Activated CD4-positive, alpha-beta memory T cell treated with anti-CD3 and anti-CD28 coated beads for 36 hours (primary cell): Measurements from ENCODE around the gene KIF17. TPM values are rescaled to one million over a fixed set of nuclear protein-coding genes. Genes with fewer than 3 reads are reported as not detected.
"Not testable (repeated sequence)": the region's sequence is repeated elsewhere in the genome, so short reads cannot be mapped to it uniquely, and the experiment has no call there.

Experiments
- CTCF ChIA-PET: fragments of 350-600 bp; sonication (Branson Sonifier 250); formaldehyde crosslinking; loops from one replicate; lab custom pipeline; 2021; ENCODE audit warnings: antibody characterized with exemption, inconsistent platforms; lab: Charles Lee
- POLR2A ChIA-PET: fragments of 350-600 bp; sonication (Branson Sonifier 250); formaldehyde crosslinking; loops from one replicate; lab custom pipeline; 2021; ENCODE audit warnings: antibody characterized with exemption; lab: Charles Lee
- DNase-seq: peaks from one replicate; pipeline ENCODE4 v3.0.0-alpha.2; 2020
- H3K27ac Mint-ChIP-seq: one replicate; pipeline ENCODE4 v1.8.0; 2021; ENCODE audit warnings: mixed read lengths
- H3K27me3 Mint-ChIP-seq: one replicate; pipeline ENCODE4 v1.8.0; 2021; ENCODE audit warnings: mixed read lengths
- H3K36me3 Mint-ChIP-seq: one replicate; pipeline ENCODE4 v1.8.0; 2021; ENCODE audit warnings: mixed read lengths
- H3K4me1 Mint-ChIP-seq: one replicate; pipeline ENCODE4 v1.8.0; 2021; ENCODE audit warnings: low read depth, mixed read lengths
- H3K4me3 Mint-ChIP-seq: one replicate; pipeline ENCODE4 v1.8.0; 2021; ENCODE audit warnings: mild to moderate bottlenecking, mixed read lengths
- H3K9me3 Mint-ChIP-seq: one replicate; pipeline ENCODE4 v1.8.0; 2021; ENCODE audit warnings: mixed read lengths
- intact Hi-C: fragments of 100-400 bp; cut with micrococcal nuclease; formaldehyde crosslinking; loops from one replicate; pipeline ENCODE4 v1.15.1; 2023
- total RNA-seq, 2 experiments: library from RNA; stranded (reverse); gene quantifications; one replicate each; pipeline ENCODE4 v1.2.3, GENCODE V29; 2021

Gene KIF17
- total RNA-seq, 2 experiments from 2014 or later, result not detected

GRCh38 chr1:20681999-20682398, 35.8 kb downstream of the KIF17 start:
- DNase-seq, result no peak
- intact Hi-C loops, result no loop called here
- Mint-ChIP-seq H3K27me3 (peaks cover 12% of the 10 kb centered on the region), H3K9me3 (peaks cover 10% of the 10 kb centered on the region), H3K4me1 (peaks cover 8% of the 10 kb centered on the region), H3K27ac (no peak overlapping the region), H3K4me3 (no peak overlapping the region), H3K36me3 (peaks cover 3% of the 10 kb centered on the region)
- ChIA-PET CTCF (no interaction called here), POLR2A (no interaction called here)

- no peak overlapping the region for H3K4me3 Mint-ChIP-seq
- ChIA-PET CTCF (interaction anchor here (1.0 to 1.1 kb wide), 2 partner anchors 17 to 515 kb away, joined by 3 to 4 read pairs; no protein-coding TSS in a partner anchor), POLR2A (no interaction called here)
- peaks cover 15% of the 10 kb centered on the region for H3K27me3 Mint-ChIP-seq
- H3K4me1 Mint-ChIP-seq, result peaks cover 8% of the 10 kb centered on the region
- DNase-seq, result no peak
- H3K9me3 Mint-ChIP-seq, result peaks cover 10% of the 10 kb centered on the region
- no peak overlapping the region for H3K27ac Mint-ChIP-seq
- intact Hi-C loops, result no loop called here
- H3K36me3 Mint-ChIP-seq, result peaks cover 3% of the 10 kb centered on the region
Observed at GRCh38 chr1:20680269-20680668, 37.5 kb downstream of the KIF17 start.

DNA sequence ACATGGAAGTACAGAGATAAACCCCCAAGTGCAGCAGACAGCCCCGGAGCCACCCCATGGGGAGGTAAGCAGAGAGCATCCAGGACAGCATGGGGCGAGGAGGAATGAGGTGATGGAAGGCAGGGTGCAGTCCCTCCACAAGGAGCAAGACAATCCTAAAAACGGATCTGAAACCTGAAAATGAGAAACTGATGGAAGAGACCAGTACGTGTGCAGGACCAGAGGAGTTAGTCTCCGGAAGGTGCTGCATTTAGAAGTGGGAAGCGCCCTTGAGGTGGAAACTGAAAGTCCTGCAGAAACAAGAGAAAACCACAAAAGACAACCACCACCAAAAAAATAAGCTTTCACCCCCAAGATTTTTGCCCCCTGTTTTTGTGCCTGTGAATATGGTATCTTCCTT, 39.2 kb downstream of the KIF17 start:
- Mint-ChIP-seq H3K27ac (no peak overlapping the region), H3K4me1 (peaks cover 8% of the 10 kb centered on the region), H3K9me3 (peaks cover 10% of the 10 kb centered on the region), H3K36me3 (peaks cover 3% of the 10 kb centered on the region), H3K27me3 (peaks cover 15% of the 10 kb centered on the region), H3K4me3 (no peak overlapping the region)
- intact Hi-C loops, result no loop called here
- DNase-seq, result no peak
- ChIA-PET CTCF (interaction anchor here (0.6 kb wide), 1 partner anchor 18 kb away, joined by 3 read pairs; the partner anchor contains the start of gene DDOST), POLR2A (no interaction called here)

DNA sequence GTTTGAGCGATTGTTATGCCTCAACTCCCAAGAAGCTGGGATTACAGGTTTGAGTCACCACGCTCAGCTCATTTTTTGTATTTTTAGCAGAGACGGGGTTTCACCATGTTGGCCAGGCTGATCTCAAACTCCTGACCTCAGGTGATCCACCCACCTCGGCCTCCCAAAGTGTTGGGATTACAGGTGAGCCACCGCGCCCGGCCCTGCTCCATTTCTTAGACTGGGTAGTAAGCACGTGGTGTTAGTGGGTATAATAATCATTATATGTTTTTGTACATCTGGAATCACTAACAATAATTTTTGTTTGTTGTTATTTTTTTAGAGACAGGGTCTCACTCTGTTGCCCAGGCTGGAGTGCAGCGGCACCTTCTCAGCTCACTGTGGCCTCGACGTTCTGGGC, 44.2 kb downstream of the KIF17 start:
- H3K9me3 Mint-ChIP-seq, DNase-seq, H3K36me3 Mint-ChIP-seq, H3K4me1 Mint-ChIP-seq, POLR2A ChIA-PET, intact Hi-C loops, H3K27ac Mint-ChIP-seq, H3K4me3 Mint-ChIP-seq: not testable (repeated sequence)
- CTCF ChIA-PET, result interaction anchor here (0.6 kb wide), 1 partner anchor 33 kb away, joined by 3 read pairs; no protein-coding TSS in a partner anchor
- peaks cover 12% of the 10 kb centered on the region for H3K27me3 Mint-ChIP-seq

- no peaks in the 10 kb centered on the region for H3K36me3 Mint-ChIP-seq
- H3K27me3 Mint-ChIP-seq, result peaks cover 8% of the 10 kb centered on the region
- DNase-seq, result no peak
- H3K4me3 Mint-ChIP-seq, result no peak overlapping the region
- CTCF ChIA-PET, result interaction anchor here (1.0 kb wide), 1 partner anchor 24 kb away, joined by 3 read pairs; no protein-coding TSS in a partner anchor
- no peak overlapping the region for H3K27ac Mint-ChIP-seq
- POLR2A ChIA-PET, result no interaction called here
- peaks cover 2% of the 10 kb centered on the region for H3K9me3 Mint-ChIP-seq
- no peaks in the 10 kb centered on the region for H3K4me1 Mint-ChIP-seq
- intact Hi-C loops, result no loop called here
Observed at GRCh38 chr1:20672265-20672632, 45.6 kb downstream of the KIF17 start.

DNA sequence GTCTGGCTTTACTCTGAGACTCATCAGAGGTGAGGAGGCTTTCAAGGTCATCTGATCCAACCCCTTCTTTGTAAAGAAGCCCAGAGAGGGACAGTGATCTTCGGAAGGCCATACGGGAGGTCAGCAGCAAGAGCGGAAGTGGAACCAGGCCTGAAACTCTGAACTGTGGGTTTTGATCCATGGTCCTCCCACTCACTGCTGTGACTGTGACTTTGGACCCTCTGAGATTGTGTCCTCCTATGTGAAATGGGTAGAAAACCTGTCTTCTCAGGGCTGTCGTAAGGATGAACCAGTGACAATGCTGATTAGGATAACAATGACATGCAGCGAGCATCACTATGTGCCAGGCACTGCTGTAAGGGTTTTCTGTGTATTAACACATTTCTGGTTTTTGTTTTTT, 46.9 kb downstream of the KIF17 start:
- CTCF ChIA-PET, result no interaction called here
- H3K9me3 Mint-ChIP-seq, result no peaks in the 10 kb centered on the region
- H3K27me3 Mint-ChIP-seq, result peaks cover 6% of the 10 kb centered on the region
- H3K36me3 Mint-ChIP-seq, result no peaks in the 10 kb centered on the region
- peaks cover 3% of the 10 kb centered on the region for H3K4me1 Mint-ChIP-seq
- H3K27ac Mint-ChIP-seq, result no peak overlapping the region
- POLR2A ChIA-PET, result no interaction called here
- H3K4me3 Mint-ChIP-seq, result no peak overlapping the region
- DNase-seq, result no peak
- intact Hi-C loops, result no loop called here

- Mint-ChIP-seq H3K36me3 (no peaks in the 10 kb centered on the region), H3K27ac (no peak overlapping the region), H3K4me1 (peaks cover 3% of the 10 kb centered on the region), H3K9me3 (no peaks in the 10 kb centered on the region), H3K4me3 (no peak overlapping the region), H3K27me3 (peaks cover 4% of the 10 kb centered on the region)
- no peak for DNase-seq
- ChIA-PET POLR2A (no interaction called here), CTCF (interaction anchor here (0.5 to 1.5 kb wide), 4 partner anchors 28 to 50 kb away, joined by 3 to 4 read pairs (median 3); partner anchors contain the start of gene KIF17)
- intact Hi-C loops, result no loop called here
Observed at GRCh38 chr1:20668581-20668980, 49.2 kb downstream of the KIF17 start.

DNA sequence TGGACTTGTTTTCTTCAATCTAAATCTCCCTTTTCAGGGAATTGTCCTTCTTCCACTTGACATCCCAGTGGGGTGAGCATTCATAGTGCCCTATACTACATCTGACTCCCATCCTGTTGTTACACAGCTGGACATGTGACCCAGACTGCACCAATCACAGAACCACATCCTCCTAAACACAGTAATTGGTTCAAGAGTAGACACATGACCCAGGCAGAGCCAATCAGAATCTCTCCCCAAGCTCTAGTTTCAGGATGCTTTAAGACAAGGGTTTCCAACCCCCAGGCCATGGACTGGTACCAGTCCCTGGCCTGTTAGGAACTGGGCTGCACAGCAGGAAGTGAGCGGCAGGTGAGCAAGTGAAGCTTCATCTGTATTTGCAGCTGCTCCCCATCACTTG, 51.0 kb downstream of the KIF17 start:
- Mint-ChIP-seq H3K27ac (no peak overlapping the region), H3K4me3 (no peak overlapping the region), H3K27me3 (no peaks in the 10 kb centered on the region), H3K4me1 (peaks cover 12% of the 10 kb centered on the region), H3K9me3 (no peaks in the 10 kb centered on the region), H3K36me3 (no peaks in the 10 kb centered on the region)
- DNase-seq, result peak; percentile 44
- POLR2A ChIA-PET, result no interaction called here
- CTCF ChIA-PET, result interaction anchor here (0.6 to 1.5 kb wide), 3 partner anchors 30 to 81 kb away, joined by 3 read pairs; no protein-coding TSS in a partner anchor
- intact Hi-C loops, result no loop called here

GRCh38 chr1:20666146-20666545, 51.7 kb downstream of the KIF17 start:
- no peak overlapping the region for H3K27ac Mint-ChIP-seq
- H3K36me3 Mint-ChIP-seq, result peaks cover 1% of the 10 kb centered on the region
- intact Hi-C loops, result no loop called here
- ChIA-PET POLR2A (no interaction called here), CTCF (interaction anchor here (1.2 kb wide), 1 partner anchor 31 kb away, joined by 3 read pairs; no protein-coding TSS in a partner anchor)
- no peak for DNase-seq
- H3K4me1 Mint-ChIP-seq, result peaks cover 13% of the 10 kb centered on the region
- no peaks in the 10 kb centered on the region for H3K9me3 Mint-ChIP-seq
- no peak overlapping the region for H3K4me3 Mint-ChIP-seq
- H3K27me3 Mint-ChIP-seq, result no peaks in the 10 kb centered on the region

- H3K9me3 Mint-ChIP-seq, result no peaks in the 10 kb centered on the region
- no peak overlapping the region for H3K4me3 Mint-ChIP-seq
- peaks cover 4% of the 10 kb centered on the region for H3K36me3 Mint-ChIP-seq
- H3K4me1 Mint-ChIP-seq, result peaks cover 14% of the 10 kb centered on the region
- H3K27me3 Mint-ChIP-seq, result no peaks in the 10 kb centered on the region
- POLR2A ChIA-PET, result no interaction called here
- CTCF ChIA-PET, result interaction anchor here (1.2 kb wide), 1 partner anchor 31 kb away, joined by 3 read pairs; no protein-coding TSS in a partner anchor
- H3K27ac Mint-ChIP-seq, result no peak overlapping the region
- intact Hi-C loops, result no loop called here
- DNase-seq, result no peak
Observed at GRCh38 chr1:20665726-20666125, 52.1 kb downstream of the KIF17 start.

DNA sequence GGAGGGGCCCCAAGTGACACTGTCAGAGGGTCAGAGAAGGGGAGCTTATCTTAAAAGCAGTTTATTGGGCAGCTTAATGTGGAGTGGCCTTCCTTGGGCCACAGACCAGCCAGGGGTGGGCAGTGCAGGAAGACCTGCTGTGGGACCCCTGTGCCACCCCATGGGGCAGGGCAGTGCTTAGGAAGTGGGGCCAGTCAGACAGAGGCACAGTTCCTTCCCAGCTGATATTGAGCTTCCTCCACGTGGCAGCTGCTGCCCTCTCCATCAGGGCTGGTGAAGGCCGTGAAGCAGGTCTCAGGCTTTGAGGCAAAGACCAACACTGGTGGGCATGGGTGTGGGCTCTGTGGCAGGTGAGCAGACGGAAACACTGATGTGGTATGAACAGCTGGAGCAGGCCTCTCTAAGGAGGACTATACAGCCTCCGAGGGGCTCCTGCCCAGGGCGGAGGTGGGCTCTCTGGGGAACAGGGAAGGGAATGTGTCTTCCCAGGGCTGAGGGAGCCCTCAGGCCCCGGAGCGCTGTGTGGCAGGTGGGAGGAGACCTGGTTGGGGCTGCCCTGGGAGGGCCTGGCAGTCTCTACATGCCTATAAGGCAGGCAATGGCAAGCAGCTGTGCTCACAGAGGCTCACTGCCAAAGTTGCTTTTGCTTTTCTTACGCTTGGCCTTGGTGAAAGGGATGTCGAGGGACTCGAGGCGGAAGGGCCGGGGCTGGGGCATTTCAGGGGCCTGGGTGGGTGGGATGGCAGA, 53.7 kb downstream of the KIF17 start:
- ChIA-PET CTCF (no interaction called here), POLR2A (no interaction called here)
- Mint-ChIP-seq H3K27ac (no peak overlapping the region), H3K36me3 (peaks cover 13% of the 10 kb centered on the region), H3K9me3 (no peaks in the 10 kb centered on the region), H3K27me3 (no peaks in the 10 kb centered on the region), H3K4me3 (no peak overlapping the region), H3K4me1 (peaks cover 29% of the 10 kb centered on the region)
- intact Hi-C loops, result loop anchor here (5.0 kb wide), 2 partner anchors 68 to 628 kb away; partner anchors contain the start of genes ECE1 and SH2D5
- DNase-seq, result no peak

GRCh38 chr1:20663365-20663764, 54.4 kb downstream of the KIF17 start:
- intact Hi-C loops, result loop anchor here (5.0 kb wide), 2 partner anchors 69 to 629 kb away; partner anchors contain the start of genes ECE1 and SH2D5
- no peaks in the 10 kb centered on the region for H3K27me3 Mint-ChIP-seq
- peaks cover 35% of the 10 kb centered on the region for H3K4me1 Mint-ChIP-seq
- no peaks in the 10 kb centered on the region for H3K9me3 Mint-ChIP-seq
- peaks cover 15% of the 10 kb centered on the region for H3K36me3 Mint-ChIP-seq
- no peak for DNase-seq
- CTCF ChIA-PET, result no interaction called here
- POLR2A ChIA-PET, result no interaction called here
- H3K4me3 Mint-ChIP-seq, result no peak overlapping the region
- no peak overlapping the region for H3K27ac Mint-ChIP-seq
